A673 (cell line): ENCODE data around the gene PLA2G4C.

ENCODE experiments used
- CTCF ChIP-seq: fragments of 300-800, 200-600 bp; sonication (generic); conservative IDR thresholded peaks from 2 replicates; pipeline ENCODE4 v1.5.1; 2017; ENCODE audit warnings: low read depth, mild to moderate bottlenecking, antibody characterized with exemption, low read length, moderate library complexity, mixed read lengths
- EZH2 ChIP-seq: fragments of 200-600 bp; sonication (generic); IDR thresholded peaks from 2 replicates; pipeline ENCODE4 v1.6.1; 2017; ENCODE audit warnings: borderline replicate concordance, low read depth, mild to moderate bottlenecking, mixed read lengths, antibody characterized with exemption, low read length; ENCODE audit not compliant: poor library complexity, severe bottlenecking

GRCh38 chr19:48044561-48044960 lies 66.1 kb downstream of the PLA2G4C start:
- TF ChIP-seq CTCF (no peak), EZH2 (no peak)
